ENCODE results near the gene FXN.

GRCh38 chr9:69097923-69098593 is 62.5 kb downstream of the FXN start:
- TF ChIP-seq CTCF (IDR thresholded peaks at IDR 0.05; ENCODE audit: poor library complexity) (no peak), EZH2phosphoT487 (IDR thresholded peaks at IDR 0.05; ENCODE audit: low read depth, severe bottlenecking, unreplicated experiment) (no peak)

Data from hepatocyte (in vitro differentiated cells).